Right lobe of liver (tissue), 4 donors: ENCODE data around the gene PDZD2.

Experiments
- CTCF ChIP-seq, 4 donors: fragments of 200-600 bp in 3 of 4; fragments of 450-650 bp in 1 of 4; IDR thresholded peaks; one replicate each; pipeline versions ENCODE4 v1.5.1 to v1.8.0; 2016 to 2022; ENCODE audit warnings: antibody characterized with exemption in 4 of 4, mild to moderate bottlenecking in 2 of 4
- POLR2A ChIP-seq: fragments of 450-650 bp; IDR thresholded peaks from one replicate; pipeline ENCODE4 v1.6.1; 2017; ENCODE audit warnings: antibody characterized with exemption, mild to moderate bottlenecking
- donor health status: DM: no; HTN: no; CAD: no.
- donor health status: DM: no; HTN: no; CAD: no.
- donor health status: DM: no; HTN: yes; CAD: no.

GRCh38 chr5:31889001-31889561 is 250.2 kb downstream of the PDZD2 start:
- TF ChIP-seq CTCF (IDR thresholded peaks at IDR 0.05) (no peak), POLR2A (no peak)
